Liver (tissue), 9 donors: ENCODE measurements around the gene FADD. TPM values are rescaled to one million over a fixed set of nuclear protein-coding genes. Genes with fewer than 3 reads are reported as not detected.

ENCODE experiments used
- DNase-seq: peaks from one replicate; pipeline ENCODE4 v3.0.0-alpha.2; 2017; ENCODE audit warnings: low spot score
- H3K27ac ChIP-seq, 2 donors: one replicate each; pipeline ENCODE4 v1.7.0; 2013; ENCODE audit warnings: inconsistent platforms in 2 of 2, low read length in 2 of 2, control low read depth in 1 of 2, low read depth in 1 of 2, mild to moderate bottlenecking in 1 of 2
- H3K27me3 ChIP-seq, 4 donors: one replicate each; pipeline versions ENCODE4 v1.6.1 to v1.7.0; 2013; ENCODE audit warnings: low read length in 3 of 4, inconsistent platforms in 1 of 4, mild to moderate bottlenecking in 1 of 4, moderate library complexity in 1 of 4; ENCODE audit not compliant: control insufficient read depth in 4 of 4, insufficient read depth in 4 of 4
- H3K36me3 ChIP-seq, 4 donors: one replicate each; pipeline versions ENCODE4 v1.6.1 to v1.7.0; 2013; ENCODE audit warnings: low read length in 3 of 4, mild to moderate bottlenecking in 3 of 4, low read depth in 1 of 4, moderate library complexity in 1 of 4; ENCODE audit not compliant: control insufficient read depth in 4 of 4, insufficient read depth in 3 of 4
- H3K4me1 ChIP-seq, 4 donors: one replicate each; pipeline versions ENCODE4 v1.6.1 to v1.7.0; 2013; ENCODE audit warnings: low read length in 3 of 4, mild to moderate bottlenecking in 3 of 4, moderate library complexity in 1 of 4; ENCODE audit not compliant: control insufficient read depth in 4 of 4, insufficient read depth in 4 of 4
- H3K4me3 ChIP-seq, 3 donors: one replicate each; pipeline versions ENCODE4 v1.6.1 to v1.7.0; 2013; ENCODE audit warnings: low read length in 3 of 3, control low read depth in 1 of 3, low read depth in 1 of 3, mild to moderate bottlenecking in 1 of 3
- H3K9ac ChIP-seq, 2 donors: one replicate each; pipeline ENCODE4 v1.7.0; 2013; ENCODE audit warnings: low read length in 2 of 2, mild to moderate bottlenecking in 2 of 2, moderate library complexity in 2 of 2, control low read depth in 1 of 2, low read depth in 1 of 2
- H3K9me3 ChIP-seq, 4 donors: one replicate each; pipeline versions ENCODE4 v1.6.1 to v1.7.0; 2013; ENCODE audit warnings: low read length in 3 of 4; ENCODE audit not compliant: control insufficient read depth in 4 of 4
- ATF3 ChIP-seq: IDR thresholded peaks from 2 replicates; pipeline ENCODE4 v1.6.1; 2016; ENCODE audit warnings: antibody characterized with exemption
- CTCF ChIP-seq: fragments of 150-350 bp; IDR thresholded peaks from 2 replicates; pipeline ENCODE4 v1.5.1; 2017; ENCODE audit warnings: improper control_type of control experiment, low read depth, low read length; ENCODE audit not compliant: missing input control
- FOXA1 ChIP-seq: IDR thresholded peaks from 2 replicates; pipeline ENCODE4 v1.6.1; 2016; ENCODE audit warnings: antibody characterized with exemption
- HNF4G ChIP-seq: IDR thresholded peaks from 2 replicates; pipeline ENCODE4 v1.6.1; 2016; ENCODE audit warnings: antibody characterized with exemption
- JUND ChIP-seq, 2 donors: IDR thresholded peaks; 2 replicates each; pipeline ENCODE4 v1.6.1; 2016; ENCODE audit warnings: antibody characterized with exemption in 2 of 2
- SP1 ChIP-seq: IDR thresholded peaks from 2 replicates; pipeline ENCODE4 v1.6.1; 2018; ENCODE audit warnings: antibody characterized with exemption, mild to moderate bottlenecking
- TAF1 ChIP-seq: conservative IDR thresholded peaks from 2 replicates; pipeline ENCODE4 v1.6.1; 2016; ENCODE audit warnings: antibody characterized with exemption, mild to moderate bottlenecking
- YY1 ChIP-seq: IDR thresholded peaks from 2 replicates; pipeline ENCODE4 v1.6.1; 2016; ENCODE audit warnings: antibody characterized with exemption, mild to moderate bottlenecking
- WGBS: extraction: QIAGEN DNeasy Blood & Tissue Kit; methylation state at CpG from one replicate; pipeline ENCODE4 v1.1.7; 2013; 5-methylcytosine and 5-hydroxymethylcytosine counted together
- polyA plus RNA-seq, 2 donors: library from polyadenylated mRNA; stranded (reverse) in 1 of 2; unstranded in 1 of 2; fragments of 200-250 nt in 1 of 2; fragments of >200 nt in 1 of 2; fragmentation: Nextera tagmentation in 1 of 2; extraction: Ambion mirVana in 1 of 2; gene quantifications; one replicate each; pipeline versions ENCODE4 v1.2.1 to v1.2.3, GENCODE V29; 2013 to 2015
- total RNA-seq, 2 donors: library from RNA; depleted of rRNA; stranded (reverse); fragments of >200 nt; gene quantifications; one replicate each; pipeline ENCODE4 v1.2.3, GENCODE V29; 2014
- donor health status: healthy.
- donor health status: healthy.
- donor health status: healthy.
- donor health status: healthy.
- donor health status: healthy.

The FADD gene
- total and polyA plus RNA-seq, 4 donors, result 1.8 to 17.3 (median 14.8) TPM

GRCh38 chr11:70201882-70202861 lies 924 bp upstream of the FADD start:
- Histone ChIP-seq H3K9ac (peak overlapping the region in 1 of 2 donors; percentile 93), H3K27ac (peak overlapping the region; percentile 91 to 97), H3K36me3 (peaks cover 0 to 10% (median 3%) of the 10 kb centered on the region in 4 donors), H3K4me3 (peak overlapping the region; percentile 57 to 94 (median 71)), H3K9me3 (no peaks in the 10 kb centered on the region), H3K27me3 (no peaks in the 10 kb centered on the region), H3K4me1 (peaks cover 4 to 26% (median 14%) of the 10 kb centered on the region in 4 donors)
- WGBS, result 79% methylated on average over 29 of the region's 29 CpGs
- no peak for TF ChIP-seq CTCF
- no peak for TF ChIP-seq SP1
- TF ChIP-seq JUND (IDR thresholded peaks at IDR 0.05), result no peak
- TF ChIP-seq FOXA1, result no peak
- no peak for TF ChIP-seq HNF4G
- DNase-seq, result no peak

GRCh38 chr11:70203751-70204465 lies 812 bp downstream of the FADD start:
- Histone ChIP-seq H3K27me3 (no peaks in the 10 kb centered on the region), H3K4me3 (peak overlapping the region; percentile 71 to 94 (median 92)), H3K9ac (peak overlapping the region; percentile 40 to 93), H3K9me3 (no peaks in the 10 kb centered on the region), H3K27ac (peak overlapping the region; percentile 91 to 97), H3K4me1 (peaks cover 4 to 30% (median 14%) of the 10 kb centered on the region in 4 donors), H3K36me3 (peaks cover 0 to 17% (median 8%) of the 10 kb centered on the region in 4 donors)
- DNase-seq, result peak; percentile 76
- 7% methylated on average over 30 of the region's 30 CpGs for WGBS
- TF ChIP-seq CTCF, result no peak
- TF ChIP-seq TAF1, result no peak
- peak; percentile 81 to 83 for TF ChIP-seq JUND (IDR thresholded peaks at IDR 0.05)

GRCh38 chr11:70204466-70204799 lies 1.3 kb downstream of the FADD start:
- H3K27ac ChIP-seq, result peak overlapping the region; percentile 91 to 97
- 49% methylated on average over 4 of the region's 4 CpGs for WGBS

More at GRCh38 chr11:70204466-70204799, 1.3 kb downstream of the FADD start:
- Histone ChIP-seq H3K4me3 (peak overlapping the region; percentile 71 to 94 (median 92)), H3K36me3 (peaks cover 0 to 17% (median 11%) of the 10 kb centered on the region in 4 donors), H3K4me1 (peaks cover 4 to 30% (median 14%) of the 10 kb centered on the region in 4 donors), H3K9ac (peak overlapping the region; percentile 40 to 93), H3K27me3 (no peaks in the 10 kb centered on the region), H3K9me3 (no peaks in the 10 kb centered on the region)
- no peak for DNase-seq
- TF ChIP-seq JUND (IDR thresholded peaks at IDR 0.05), result no peak
- TF ChIP-seq TAF1, result no peak
- TF ChIP-seq FOXA1, result no peak
- no peak for TF ChIP-seq YY1
- no peak for TF ChIP-seq ATF3
- TF ChIP-seq SP1, result no peak
